Measurements from ENCODE around the gene EPS8L1.

EPS8L1 gene

GRCh38 chr19:55070466-55071128 is 5.1 kb upstream of the EPS8L1 start:
- CTCF ChIA-PET, result interaction anchor here (2.7 kb wide), 1 partner anchor 17 kb away, joined by 9 read pairs; no protein-coding TSS in a partner anchor

GRCh38 chr19:55071129-55071502 is 4.6 kb upstream of the EPS8L1 start:
- POLR2A ChIA-PET, result no interaction called here
- no peak overlapping the region for H3K4me3 ChIP-seq (ENCODE audit: low read depth, low read length)
- no peak for DNase-seq (ENCODE audit: low read depth, low spot score)
- CTCF ChIA-PET, result interaction anchor here (2.7 to 5.0 kb wide), 2 partner anchors 17 to 18 kb away, joined by 9 to 20 read pairs; no protein-coding TSS in a partner anchor
- TF ChIP-seq CTCF (IDR thresholded peaks at IDR 0.05; ENCODE audit: insufficient read depth, low read length, missing control alignments), result no peak

More at GRCh38 chr19:55070466-55071128, 5.1 kb upstream of the EPS8L1 start:
- no peak for TF ChIP-seq CTCF (IDR thresholded peaks at IDR 0.05; ENCODE audit: insufficient read depth, low read length, missing control alignments)
- DNase-seq (ENCODE audit: low read depth, low spot score), result no peak
- H3K4me3 ChIP-seq (ENCODE audit: low read depth, low read length), result no peak overlapping the region
- POLR2A ChIA-PET, result no interaction called here

- no peak for TF ChIP-seq CTCF (IDR thresholded peaks at IDR 0.05; ENCODE audit: insufficient read depth, low read length, missing control alignments)
- ChIA-PET CTCF (interaction anchor here (5.0 kb wide), 1 partner anchor 17 kb away, joined by 20 read pairs; no protein-coding TSS in a partner anchor), POLR2A (no interaction called here)
- no peak for DNase-seq (ENCODE audit: low read depth, low spot score)
- no peak overlapping the region for H3K4me3 ChIP-seq (ENCODE audit: low read depth, low read length)
Observed at GRCh38 chr19:55071913-55072312, 3.8 kb upstream of the EPS8L1 start.

- DNase-seq (ENCODE audit: low read depth, low spot score), result no peak
- no peak for TF ChIP-seq CTCF (IDR thresholded peaks at IDR 0.05; ENCODE audit: insufficient read depth, low read length, missing control alignments)
- no peak overlapping the region for H3K4me3 ChIP-seq (ENCODE audit: low read depth, low read length)
- POLR2A ChIA-PET, result no interaction called here
- CTCF ChIA-PET, result interaction anchor here (1.4 to 5.0 kb wide), 2 partner anchors 12 kb away, joined by 3 to 20 read pairs; no protein-coding TSS in a partner anchor
Observed at GRCh38 chr19:55076321-55076720, 652 bp downstream of the EPS8L1 start.

GRCh38 chr19:55077106-55077505 is 1.4 kb downstream of the EPS8L1 start:
- CTCF ChIA-PET, result interaction anchor here (1.4 kb wide), 1 partner anchor 11 kb away, joined by 3 read pairs; no protein-coding TSS in a partner anchor
- H3K4me3 ChIP-seq (ENCODE audit: low read depth, low read length), result no peak overlapping the region
- POLR2A ChIA-PET, result no interaction called here
- no peak for TF ChIP-seq CTCF (IDR thresholded peaks at IDR 0.05; ENCODE audit: insufficient read depth, low read length, missing control alignments)
- DNase-seq (ENCODE audit: low read depth, low spot score), result no peak

GRCh38 chr19:55078996-55079395 is 3.3 kb downstream of the EPS8L1 start:
- TF ChIP-seq CTCF (IDR thresholded peaks at IDR 0.05; ENCODE audit: insufficient read depth, low read length, missing control alignments), result no peak
- no peak for DNase-seq (ENCODE audit: low read depth, low spot score)
- ChIA-PET POLR2A (no interaction called here), CTCF (interaction anchor here (2.2 kb wide), 1 partner anchor 9 kb away, joined by 7 read pairs; no protein-coding TSS in a partner anchor)
- no peak overlapping the region for H3K4me3 ChIP-seq (ENCODE audit: low read depth, low read length)

Data from AG04449 (cell line).